GM19193 (cell line): ENCODE results near the gene LAMP2.

Experiments
- POLR2A ChIP-seq: IDR thresholded peaks from 4 replicates; pipeline ENCODE4 v1.6.1; 2011; ENCODE audit not compliant: insufficient read depth, insufficient read length; ENCODE audit errors: extremely low read depth

The LAMP2 gene

DNA sequence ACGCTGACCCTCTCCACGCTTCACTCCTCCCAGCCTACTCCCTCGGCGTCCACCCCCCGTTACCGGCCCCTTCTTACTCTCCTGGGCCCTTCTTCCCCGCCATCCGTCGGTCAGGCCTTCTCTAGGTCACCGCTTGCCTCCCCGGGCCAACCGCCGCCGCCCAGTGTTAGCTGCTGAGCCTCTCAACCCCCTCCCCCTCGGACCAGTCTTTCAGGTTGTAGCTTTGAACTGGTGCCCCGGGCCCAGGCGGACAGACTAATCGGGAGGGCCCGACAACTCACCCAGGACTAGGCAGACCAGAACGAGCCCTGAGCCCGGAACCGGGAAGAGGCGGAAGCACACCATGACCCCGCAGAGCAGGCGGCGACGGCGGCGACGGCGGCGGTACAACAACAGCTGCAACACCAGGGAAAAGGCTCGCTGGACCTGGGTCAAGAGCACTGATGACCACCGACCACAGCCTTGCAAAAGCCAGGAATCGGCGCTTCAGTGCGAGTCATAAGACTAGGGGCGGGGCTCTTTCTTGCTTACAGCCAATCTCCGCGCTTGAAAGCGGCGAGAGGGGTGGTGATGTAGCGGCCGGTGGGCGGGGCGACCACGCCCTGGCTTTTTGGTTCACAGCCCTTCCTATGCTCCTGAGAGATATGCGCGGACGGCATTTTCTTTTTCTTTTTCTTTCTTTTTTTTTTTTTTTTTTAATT is at the start of gene LAMP2:
LAMP2 (minus strand) TSS at position 472 of the 701 bp plus-strand sequence; CDS start at position 345, 127 bp downstream.
- peak; percentile 76 for TF ChIP-seq POLR2A

DNA sequence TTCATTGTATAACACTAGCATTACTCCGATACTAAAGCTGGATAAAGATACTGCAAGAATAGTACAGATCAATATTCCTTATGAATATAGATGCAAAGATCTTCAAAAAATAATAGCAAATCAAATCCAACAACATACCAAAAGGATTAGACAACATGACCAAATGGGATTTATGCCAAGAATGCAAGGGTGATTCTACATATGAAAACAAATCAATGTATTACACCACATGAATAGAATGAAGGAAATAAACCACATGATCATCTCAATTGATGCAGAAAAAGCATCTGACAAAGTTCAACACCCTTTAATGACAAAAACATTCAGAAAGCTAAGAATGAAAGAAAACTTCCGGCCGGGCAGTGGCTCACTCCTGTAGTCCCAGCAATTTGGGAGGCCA is 48.8 kb upstream of the LAMP2 start:
- no peak for TF ChIP-seq POLR2A

DNA sequence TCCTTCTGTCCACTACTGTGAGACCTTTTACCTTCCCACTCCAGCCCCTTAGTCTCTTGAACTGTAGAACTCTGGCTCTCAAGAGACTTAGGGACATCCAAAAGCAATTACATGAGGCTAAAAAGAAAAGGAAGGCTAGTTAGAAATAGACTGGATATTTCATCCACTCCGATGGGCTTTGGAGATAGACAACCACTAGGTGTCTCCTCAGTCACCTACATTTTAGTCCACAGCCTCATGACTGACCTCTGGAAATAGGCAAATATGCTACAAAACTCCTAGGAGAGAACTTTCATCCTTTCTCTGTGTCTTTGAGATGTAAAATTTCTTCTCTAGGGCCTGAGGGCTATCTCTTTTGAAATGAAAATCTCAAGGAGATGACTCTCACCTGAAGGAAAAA is 45.1 kb upstream of the LAMP2 start:
- TF ChIP-seq POLR2A = no peak

DNA sequence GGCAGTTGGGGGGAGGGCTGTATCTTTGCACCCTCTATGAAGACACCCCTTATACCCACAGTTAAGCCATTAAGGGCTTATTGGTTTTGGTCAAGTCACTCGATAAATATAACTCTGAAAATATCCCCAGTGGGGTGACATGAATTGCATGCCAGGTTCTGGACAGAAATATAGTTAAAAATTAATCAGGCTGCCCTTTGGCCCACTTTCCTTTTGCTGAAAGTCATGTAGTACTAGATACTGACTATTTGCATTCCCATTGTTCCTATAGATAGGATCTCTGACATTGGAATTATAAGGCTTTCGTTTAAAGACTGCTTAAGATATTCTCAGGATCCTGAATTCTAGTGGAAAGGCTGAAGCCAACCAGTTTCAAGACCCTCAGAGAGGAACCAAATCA is 43.5 kb upstream of the LAMP2 start:
- TF ChIP-seq POLR2A = no peak

DNA sequence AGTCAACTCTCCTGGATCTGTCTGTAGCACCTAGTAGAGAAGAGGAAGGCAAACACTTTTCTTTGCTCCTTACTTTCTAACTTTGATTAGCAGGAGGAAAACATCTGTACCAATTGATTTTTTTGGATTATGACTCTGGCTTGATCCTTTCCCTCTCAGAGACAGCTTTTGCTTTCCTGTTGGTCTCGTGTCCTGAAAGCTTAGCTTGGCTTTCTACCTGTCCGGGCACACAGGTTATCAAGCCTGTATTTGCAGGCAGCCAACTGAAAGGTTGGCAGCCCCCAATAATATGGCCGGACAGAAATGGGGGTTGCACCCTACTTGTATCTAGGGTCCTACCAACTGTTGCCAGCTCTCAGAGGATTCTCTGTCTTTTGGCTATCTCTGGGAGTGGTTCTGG is 43.1 kb upstream of the LAMP2 start:
- TF ChIP-seq POLR2A = no peak

DNA sequence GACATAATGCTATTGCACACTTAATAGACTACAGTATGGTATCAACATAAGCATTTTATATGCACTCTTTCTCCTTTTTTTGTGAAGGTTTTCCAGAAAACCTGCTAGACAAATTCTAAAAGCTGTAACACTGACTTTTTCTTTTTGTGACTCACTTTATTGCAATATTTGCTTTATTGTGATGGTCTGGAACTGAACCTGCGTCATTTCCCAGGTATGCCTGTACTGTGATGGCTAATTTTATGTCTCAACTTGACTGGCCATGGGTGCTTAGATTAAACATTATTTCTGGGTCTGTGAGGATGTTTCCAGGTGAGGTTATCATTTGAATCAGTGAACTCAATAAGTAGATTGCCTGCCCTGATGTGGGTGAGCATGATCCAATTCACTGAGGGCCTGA is 35.5 kb upstream of the LAMP2 start:
- TF ChIP-seq POLR2A = no peak

DNA sequence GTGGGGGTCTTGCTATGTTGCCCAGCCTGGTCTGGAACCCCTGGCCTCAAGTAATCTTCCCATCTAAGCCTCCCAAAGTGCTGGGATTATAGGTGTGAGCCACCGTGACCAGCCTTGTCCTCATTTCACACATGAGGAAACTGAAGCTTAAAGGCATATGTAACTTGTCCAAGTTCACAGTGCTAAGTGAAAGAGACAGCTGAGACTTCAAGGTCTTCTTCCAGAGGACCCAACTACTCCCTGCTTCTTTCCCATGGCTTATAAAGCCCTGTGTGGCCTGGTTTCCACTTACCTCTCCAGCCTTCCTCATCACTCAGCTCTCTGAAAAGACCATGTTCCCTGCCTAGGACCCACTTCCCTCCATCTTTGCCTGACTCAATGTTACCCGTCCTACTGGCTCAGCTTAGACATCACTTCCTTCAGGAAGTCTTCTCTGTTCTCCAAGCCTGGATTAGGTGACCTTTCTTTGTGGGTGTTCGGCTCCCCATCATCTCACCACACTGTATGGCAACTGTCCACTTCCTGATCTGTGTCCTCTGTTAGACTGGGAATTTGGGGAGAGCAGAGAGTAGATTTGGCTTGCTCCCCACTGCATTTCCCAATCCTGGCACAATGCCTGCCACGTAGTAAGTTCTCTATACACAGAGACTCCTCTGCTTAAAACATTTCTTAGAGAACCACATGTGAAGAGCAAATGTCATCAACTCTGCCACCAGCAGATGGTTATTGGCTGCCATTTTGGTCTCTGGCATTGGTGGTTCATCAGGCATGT is 30.4 kb upstream of the LAMP2 start:
- TF ChIP-seq POLR2A = no peak

DNA sequence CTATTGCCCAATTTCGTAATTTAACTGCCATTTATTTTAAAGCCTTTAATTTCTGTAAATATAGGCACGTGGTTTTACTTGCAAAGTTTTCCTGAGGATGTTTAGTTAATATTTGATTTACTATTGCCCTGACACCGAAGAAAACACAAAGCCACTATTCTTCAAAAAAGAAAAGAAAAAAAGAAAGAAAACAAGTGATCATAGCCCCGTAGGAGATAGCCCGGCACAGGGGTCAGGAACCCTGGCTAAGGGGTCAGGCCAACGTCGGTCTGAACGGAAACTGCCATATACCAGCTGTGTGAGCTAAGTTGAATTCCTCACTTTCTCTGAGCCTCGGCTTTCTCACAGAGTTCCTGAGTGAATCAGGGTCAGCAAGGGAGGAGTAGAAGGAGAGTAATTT is 17.7 kb upstream of the LAMP2 start:
- TF ChIP-seq POLR2A = no peak

DNA sequence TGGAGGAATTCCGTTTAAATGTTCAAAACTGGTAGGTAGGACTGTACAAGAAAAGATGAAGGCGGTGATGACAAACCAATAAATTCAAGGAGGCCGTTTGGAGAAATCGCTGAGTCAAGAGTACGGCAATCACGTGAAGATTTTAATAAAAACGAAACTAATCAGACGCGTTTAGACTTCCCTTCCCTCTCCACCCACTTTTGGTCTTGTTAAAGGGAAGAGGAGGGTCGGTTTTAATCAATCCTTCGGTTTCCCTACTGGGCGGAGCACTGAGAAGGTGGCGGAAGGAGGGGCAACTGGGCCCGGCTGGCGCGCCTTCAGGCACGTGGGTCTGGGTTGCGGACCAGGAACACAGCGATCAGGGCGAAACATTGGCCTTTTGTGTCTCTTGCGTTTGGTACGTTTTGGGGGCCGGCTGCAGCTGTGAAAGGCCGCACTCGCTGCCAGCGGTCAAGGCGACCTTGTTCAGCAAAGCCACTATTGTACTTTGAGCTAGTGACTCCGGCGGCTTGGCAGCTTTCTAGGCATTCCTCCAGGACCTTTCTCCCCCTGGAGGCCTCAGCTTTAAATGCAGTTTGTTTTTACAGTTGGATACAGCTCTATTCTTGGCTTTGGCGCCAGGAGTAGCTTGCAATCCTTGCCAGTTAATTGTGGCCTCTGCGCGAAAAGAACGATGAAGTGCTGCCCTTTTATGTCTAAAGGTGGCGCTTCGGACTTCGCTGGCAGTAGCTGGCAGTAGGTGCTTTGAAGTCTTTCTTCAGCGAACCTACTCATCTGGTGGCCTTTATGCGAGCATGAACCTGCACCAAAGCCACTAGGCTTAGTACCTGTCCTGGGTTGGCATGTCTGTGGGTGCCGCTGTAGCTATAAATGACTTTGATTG is 16.8 kb upstream of the LAMP2 start:
- peak; percentile 28 for TF ChIP-seq POLR2A

DNA sequence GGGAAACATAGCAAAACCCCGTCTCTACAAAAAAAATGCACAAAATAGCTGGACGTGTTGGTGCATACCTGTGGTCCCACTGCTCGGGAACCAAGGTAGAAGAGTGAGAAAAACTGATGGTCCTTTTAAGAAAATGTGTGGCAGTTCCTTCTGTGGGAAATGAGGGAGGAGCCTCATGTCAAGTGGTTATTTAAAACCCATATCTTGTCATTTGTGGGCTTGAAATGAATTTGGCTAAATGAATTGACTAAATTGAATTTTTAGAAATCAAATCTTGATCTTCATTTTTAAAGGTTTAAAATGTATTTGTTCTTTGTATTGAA is 16.2 kb upstream of the LAMP2 start:
- TF ChIP-seq POLR2A = no peak

DNA sequence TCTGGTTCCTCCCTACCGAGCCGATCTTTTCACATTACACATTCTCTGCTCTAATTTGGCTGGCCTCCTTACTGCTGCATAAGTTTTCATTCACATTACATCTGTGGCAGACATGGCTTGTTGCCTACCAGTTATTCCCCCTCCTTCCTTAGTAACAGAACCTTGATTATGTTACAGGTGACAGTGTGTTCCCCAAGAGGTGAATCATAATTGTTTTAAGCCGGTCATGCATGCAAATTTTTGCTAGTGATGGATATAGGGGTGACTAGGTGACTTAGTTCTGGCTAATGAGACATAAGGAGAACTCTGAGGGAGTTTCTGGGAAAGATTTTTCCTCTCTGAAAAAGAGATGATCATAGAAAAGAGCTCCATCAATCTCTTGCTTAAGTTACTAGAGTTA is 8.4 kb upstream of the LAMP2 start:
- TF ChIP-seq POLR2A = no peak

DNA sequence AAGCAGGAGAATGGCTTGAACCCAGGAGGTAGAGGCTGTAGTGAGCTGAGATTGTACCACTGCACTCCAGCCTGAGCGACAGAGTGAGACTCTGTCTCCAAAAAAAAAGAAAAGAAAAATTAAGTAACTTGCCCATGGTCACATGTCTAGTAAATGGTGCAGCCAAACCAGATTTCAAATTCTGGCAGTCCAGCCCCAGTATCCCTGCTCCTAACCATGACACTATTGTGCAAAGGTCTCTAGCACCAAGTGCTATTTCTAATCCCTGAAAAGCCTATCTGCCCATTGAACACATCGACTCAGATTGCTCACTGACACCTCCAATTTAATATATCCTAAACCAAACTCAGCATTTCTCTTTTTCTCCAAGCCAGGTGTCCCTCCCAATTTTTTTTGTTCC is 7.6 kb upstream of the LAMP2 start:
- no peak for TF ChIP-seq POLR2A

DNA sequence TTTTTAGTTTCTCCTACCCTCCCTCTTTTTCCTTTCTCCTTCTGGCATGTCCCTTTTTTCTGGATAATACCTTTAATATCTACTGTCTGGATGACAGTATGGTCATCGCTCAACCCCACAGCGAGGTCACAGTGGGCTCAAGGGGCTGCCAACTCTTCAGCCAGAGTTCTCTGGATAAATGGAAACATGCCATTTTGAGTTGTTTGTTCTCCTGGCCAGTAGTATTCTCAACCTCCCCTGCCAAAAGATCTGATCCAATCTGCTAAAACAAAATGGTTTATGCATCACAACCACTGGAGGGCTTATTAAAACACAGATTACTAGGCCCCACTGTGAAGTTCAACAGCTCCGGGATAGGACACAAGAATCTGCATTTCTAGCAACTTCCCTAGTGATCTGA is 5.0 kb upstream of the LAMP2 start:
- no peak for TF ChIP-seq POLR2A

DNA sequence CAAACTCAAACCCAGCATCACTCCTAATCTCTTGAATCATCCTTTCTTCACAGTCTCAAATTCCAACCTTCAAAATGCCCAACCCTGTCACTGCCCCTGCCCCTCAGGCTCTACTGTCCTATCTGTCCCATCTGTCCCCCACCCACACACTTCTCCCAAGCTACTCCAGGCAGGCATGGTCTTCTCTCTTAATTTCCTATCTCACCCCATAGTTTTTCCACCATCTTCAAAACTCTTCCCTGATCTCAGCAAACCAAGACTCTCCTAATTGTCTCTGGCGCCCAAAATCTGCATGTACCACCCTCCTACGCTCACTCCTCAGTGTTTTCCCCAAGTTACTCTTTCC is 644 bp downstream of the LAMP2 start:
- TF ChIP-seq POLR2A = no peak

DNA sequence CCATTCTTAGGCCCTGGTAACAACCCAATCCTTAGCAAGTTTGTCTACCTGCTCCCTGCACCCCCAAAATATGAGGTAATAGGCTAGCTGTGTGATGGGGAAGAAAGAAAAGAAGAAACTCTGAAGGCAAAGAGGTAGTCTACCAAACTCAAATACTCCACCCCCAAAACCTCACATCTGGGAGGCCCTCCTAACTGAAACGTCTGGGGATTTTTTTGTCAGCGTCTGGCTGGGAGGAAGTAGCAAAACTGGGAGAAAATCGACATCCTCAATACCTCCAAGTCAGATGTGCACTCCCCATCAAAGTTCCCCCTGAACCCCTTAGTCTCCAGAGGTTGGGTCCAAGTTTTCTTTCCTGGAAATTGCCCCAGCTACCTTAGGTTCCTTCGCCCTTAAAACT is 1.0 kb downstream of the LAMP2 start:
- no peak for TF ChIP-seq POLR2A

DNA sequence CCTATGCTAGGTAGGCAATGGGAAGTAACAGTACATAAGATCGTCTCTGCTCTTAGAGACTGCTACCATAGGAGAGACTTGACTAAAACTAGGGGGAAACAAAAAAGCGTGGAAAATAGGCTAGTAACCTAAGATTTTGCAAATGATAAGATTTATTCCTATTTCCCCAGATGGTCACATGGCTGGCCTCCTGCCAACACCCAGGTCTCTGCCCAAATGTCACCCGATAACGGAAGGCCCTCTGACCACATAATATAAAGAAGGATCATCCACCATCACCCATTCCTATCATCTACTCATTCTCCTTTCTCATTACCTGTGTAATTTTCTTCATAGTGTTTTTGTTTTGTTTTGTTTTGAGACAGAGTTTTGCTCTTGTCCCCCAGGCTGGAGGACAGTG is 4.7 kb downstream of the LAMP2 start:
- TF ChIP-seq POLR2A = no peak

DNA sequence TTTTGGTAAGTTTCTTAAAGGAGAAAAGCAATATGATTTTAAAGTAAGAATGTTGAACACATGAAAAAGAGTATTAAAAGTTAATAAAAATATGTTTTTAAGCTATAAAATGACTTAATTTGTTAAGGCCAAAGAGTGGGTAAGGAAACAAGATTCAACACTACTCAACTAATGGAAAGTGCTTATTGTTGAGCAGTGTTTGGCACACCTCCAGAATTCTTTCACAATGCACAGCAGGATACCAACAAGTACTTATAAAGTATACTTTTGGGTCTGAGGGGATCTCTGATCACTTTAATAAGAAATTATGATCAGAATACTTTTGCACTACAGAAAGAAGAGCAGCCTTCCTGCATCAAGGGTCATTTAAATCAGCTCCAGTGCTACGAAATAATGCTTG is 5.9 kb downstream of the LAMP2 start:
- TF ChIP-seq POLR2A = no peak

DNA sequence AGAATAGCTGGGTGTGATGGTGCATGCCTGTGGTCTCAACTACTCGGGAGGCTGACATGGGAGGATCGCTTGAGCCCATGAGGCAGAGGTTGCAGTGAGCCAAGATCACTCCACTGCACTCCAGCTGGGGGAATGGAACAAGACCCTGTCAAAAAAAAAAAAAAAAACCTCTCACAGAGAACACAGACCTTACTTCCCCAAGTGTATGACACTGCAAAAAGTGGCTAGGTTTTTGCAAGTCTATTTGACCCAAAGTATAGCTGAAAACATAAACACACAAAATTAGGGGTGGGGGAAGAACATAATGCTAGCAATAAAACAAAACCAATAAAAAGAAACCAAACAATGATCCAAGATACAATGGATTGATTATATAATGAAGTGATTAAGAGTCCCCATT is 6.7 kb downstream of the LAMP2 start:
- TF ChIP-seq POLR2A = no peak
